Trophoblast cell (in vitro differentiated cells and primary cell): Measurements from ENCODE around the gene IQSEC3.

ENCODE experiments used
- DNase-seq, 2 donors: peaks; one replicate each; pipeline ENCODE4 v3.0.0-alpha.2; 2016
- H2AFZ ChIP-seq: 2 replicates; pipeline ENCODE4 v1.6.1; 2013; ENCODE audit warnings: low read length, moderate library complexity, mild to moderate bottlenecking; ENCODE audit not compliant: insufficient read depth, poor library complexity
- H2AK5ac ChIP-seq: 2 replicates; pipeline ENCODE4 v1.6.1; 2013; ENCODE audit warnings: mild to moderate bottlenecking, low read length
- H2BK120ac ChIP-seq: 2 replicates; pipeline ENCODE4 v1.6.1; 2013; ENCODE audit warnings: low read length, mild to moderate bottlenecking, moderate library complexity; ENCODE audit not compliant: insufficient read depth, poor library complexity
- H2BK12ac ChIP-seq: 2 replicates; pipeline ENCODE4 v1.6.1; 2013; ENCODE audit warnings: mild to moderate bottlenecking, low read length, moderate library complexity
- H2BK5ac ChIP-seq: 2 replicates; pipeline ENCODE4 v1.6.1; 2013; ENCODE audit warnings: low read length, low read depth, moderate library complexity, mild to moderate bottlenecking; ENCODE audit not compliant: poor library complexity
- H3K14ac ChIP-seq: 2 replicates; pipeline ENCODE4 v1.6.1; 2013; ENCODE audit warnings: mild to moderate bottlenecking, low read length
- H3K18ac ChIP-seq: 2 replicates; pipeline ENCODE4 v1.6.1; 2013; ENCODE audit warnings: mild to moderate bottlenecking, low read length
- H3K23ac ChIP-seq: 2 replicates; pipeline ENCODE4 v1.6.1; 2013; ENCODE audit warnings: low read length
- H3K27ac ChIP-seq: 2 replicates; pipeline ENCODE4 v1.5.1; 2013; ENCODE audit warnings: low read depth, mild to moderate bottlenecking, inconsistent platforms, low read length, moderate library complexity
- H3K27me3 ChIP-seq: 2 replicates; pipeline ENCODE4 v1.6.1; 2013; ENCODE audit warnings: inconsistent platforms, mild to moderate bottlenecking, low read length, moderate library complexity; ENCODE audit not compliant: insufficient read depth
- H3K36me3 ChIP-seq, 2 experiments: 1 replicate in 1 of 2; 2 replicates in 1 of 2; pipeline ENCODE4 v1.6.1; 2013; ENCODE audit warnings: low read length in 2 of 2, mild to moderate bottlenecking in 2 of 2, moderate library complexity in 1 of 2; ENCODE audit not compliant: insufficient read depth in 2 of 2, control insufficient read depth in 1 of 2
- H3K4ac ChIP-seq: 2 replicates; pipeline ENCODE4 v1.6.1; 2013; ENCODE audit warnings: low read depth, mild to moderate bottlenecking, low read length, moderate library complexity
- H3K4me1 ChIP-seq, 2 experiments: 1 replicate in 1 of 2; 2 replicates in 1 of 2; pipeline ENCODE4 v1.6.1; 2013; ENCODE audit warnings: low read length in 2 of 2, mild to moderate bottlenecking in 2 of 2, moderate library complexity in 1 of 2; ENCODE audit not compliant: insufficient read depth in 2 of 2, control insufficient read depth in 1 of 2
- H3K4me2 ChIP-seq: 2 replicates; pipeline ENCODE4 v1.6.1; 2013; ENCODE audit warnings: inconsistent platforms, mild to moderate bottlenecking, low read length, moderate library complexity
- H3K4me3 ChIP-seq: 2 replicates; pipeline ENCODE4 v1.5.1; 2013; ENCODE audit warnings: mild to moderate bottlenecking, low read depth, low read length, inconsistent platforms
- H3K79me1 ChIP-seq: one replicate; pipeline ENCODE4 v1.6.1; 2013; ENCODE audit warnings: low read length
- H3K79me2 ChIP-seq: 2 replicates; pipeline ENCODE4 v1.6.1; 2013; ENCODE audit warnings: low read length, mild to moderate bottlenecking; ENCODE audit not compliant: control insufficient read depth, insufficient read depth, poor library complexity
- H3K9ac ChIP-seq: 2 replicates; pipeline ENCODE4 v1.6.1; 2013; ENCODE audit warnings: mild to moderate bottlenecking, low read length
- H3K9me3 ChIP-seq: 2 replicates; pipeline ENCODE4 v1.6.1; 2013; ENCODE audit warnings: low read depth, mild to moderate bottlenecking, control low read depth, inconsistent platforms, low read length; ENCODE audit not compliant: insufficient read depth
- H4K12ac ChIP-seq: 2 replicates; pipeline ENCODE4 v1.6.1; 2013; ENCODE audit warnings: low read depth, mild to moderate bottlenecking, low read length, moderate library complexity
- H4K8ac ChIP-seq: 2 replicates; pipeline ENCODE4 v1.6.1; 2013; ENCODE audit warnings: low read depth, mild to moderate bottlenecking, low read length, moderate library complexity
- H4K91ac ChIP-seq: one replicate; pipeline ENCODE4 v1.6.1; 2013; ENCODE audit warnings: low read depth, mild to moderate bottlenecking, low read length, moderate library complexity
- WGBS: extraction: QIAGEN DNeasy Blood & Tissue Kit; methylation state at CpG from one replicate; pipeline ENCODE4 v1.1.7; 2013; ENCODE audit warnings: missing lambda C conversion rate; ENCODE audit not compliant: insufficient read length, insufficient coverage; ENCODE audit errors: extremely low coverage; 5-methylcytosine and 5-hydroxymethylcytosine counted together

The IQSEC3 gene

DNA sequence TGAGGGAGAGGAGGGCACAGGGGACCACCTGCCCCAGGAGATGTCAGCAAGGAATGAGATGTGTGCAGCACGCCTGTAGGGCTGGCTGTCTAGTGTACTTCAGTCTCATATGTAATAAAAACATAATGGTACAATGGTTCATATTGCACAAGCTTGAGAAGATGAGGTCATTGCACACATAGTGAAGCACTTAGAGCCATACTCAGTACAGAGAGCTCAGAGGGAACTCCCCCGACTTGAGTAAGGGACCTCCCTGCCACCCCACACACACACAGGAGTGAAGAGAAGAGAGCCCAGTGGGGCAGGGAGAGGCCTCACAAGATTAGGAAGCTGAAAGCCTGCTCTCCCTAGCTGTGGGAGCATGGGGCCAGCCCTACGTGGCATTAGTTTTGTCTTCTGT lies 85.9 kb downstream of the IQSEC3 start:
- no peak overlapping the region for H4K12ac ChIP-seq
- peak in 1 of 2 donors; percentile 1 for DNase-seq
- H4K8ac ChIP-seq: no peak overlapping the region
- no CpG with 5 or more reads among the region's 3 CpGs for WGBS
- H3K27ac ChIP-seq: no peak overlapping the region
- H2AFZ ChIP-seq: no peak overlapping the region
- no peak overlapping the region for H2AK5ac ChIP-seq
- H3K4me2 ChIP-seq: no peak overlapping the region
- H3K79me1 ChIP-seq: no peaks in the 10 kb centered on the region
- H2BK5ac ChIP-seq: no peak overlapping the region
- H4K91ac ChIP-seq: no peak overlapping the region
- no peaks in the 10 kb centered on the region for H3K79me2 ChIP-seq
- no peaks in the 10 kb centered on the region for H3K27me3 ChIP-seq
- no peak overlapping the region for H3K23ac ChIP-seq
- no peaks in the 10 kb centered on the region for H3K4me1 ChIP-seq
- no peak overlapping the region for H3K9ac ChIP-seq
- no peak overlapping the region for H2BK12ac ChIP-seq
- H3K36me3 ChIP-seq: no peaks in the 10 kb centered on the region
- no peak overlapping the region for H2BK120ac ChIP-seq
- no peak overlapping the region for H3K18ac ChIP-seq
- H3K4ac ChIP-seq: no peak overlapping the region
- no peaks in the 10 kb centered on the region for H3K9me3 ChIP-seq
- H3K14ac ChIP-seq: no peak overlapping the region
- no peak overlapping the region for H3K4me3 ChIP-seq

DNA sequence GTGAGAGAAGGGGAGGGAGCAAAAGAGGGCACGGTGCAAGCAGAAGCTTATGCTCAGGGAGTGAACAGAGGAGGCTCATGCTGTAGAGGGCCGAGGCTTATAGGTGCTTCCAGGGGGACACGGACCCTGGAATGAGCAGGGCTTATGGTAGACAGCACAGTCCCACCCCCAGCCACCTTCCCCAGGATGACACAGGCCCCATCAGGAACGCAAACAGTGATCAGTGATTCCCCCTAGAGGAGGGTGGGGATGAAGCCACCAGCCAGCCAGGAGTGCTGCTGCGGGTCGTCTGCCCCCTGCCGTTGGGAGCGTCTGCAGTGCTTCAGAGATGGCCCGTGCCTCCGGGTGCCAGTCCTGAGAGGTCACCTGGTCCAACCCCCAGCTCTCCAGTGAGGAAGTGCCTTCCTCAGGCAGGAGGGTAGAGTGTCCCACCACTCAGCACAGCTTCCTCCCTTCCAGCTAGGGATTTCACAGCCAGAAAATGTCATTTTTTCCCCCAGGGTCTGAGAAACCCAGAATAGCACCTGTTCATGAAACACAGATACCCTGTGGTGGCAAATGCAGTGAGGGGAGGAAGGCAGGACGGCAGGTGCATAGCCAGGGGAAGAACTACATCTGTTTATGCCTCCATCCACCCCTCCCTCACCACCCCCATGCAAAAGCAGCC lies 86.6 kb downstream of the IQSEC3 start:
- H2BK120ac ChIP-seq: no peak overlapping the region
- no peak overlapping the region for H2BK12ac ChIP-seq
- H4K8ac ChIP-seq: no peak overlapping the region
- no peaks in the 10 kb centered on the region for H3K36me3 ChIP-seq
- no peak overlapping the region for H4K91ac ChIP-seq
- H4K12ac ChIP-seq: no peak overlapping the region
- no peak overlapping the region for H2BK5ac ChIP-seq
- H3K27ac ChIP-seq: no peak overlapping the region
- no peak overlapping the region for H3K18ac ChIP-seq
- H3K4ac ChIP-seq: no peak overlapping the region
- no peak overlapping the region for H3K23ac ChIP-seq
- H3K9me3 ChIP-seq: no peaks in the 10 kb centered on the region
- H3K79me1 ChIP-seq: no peaks in the 10 kb centered on the region
- H3K79me2 ChIP-seq: no peaks in the 10 kb centered on the region
- H3K14ac ChIP-seq: no peak overlapping the region
- H2AFZ ChIP-seq: no peak overlapping the region
- no peak overlapping the region for H3K4me3 ChIP-seq
- no peaks in the 10 kb centered on the region for H3K27me3 ChIP-seq
- no CpG with 5 or more reads among the region's 11 CpGs for WGBS
- H2AK5ac ChIP-seq: no peak overlapping the region
- no peaks in the 10 kb centered on the region for H3K4me1 ChIP-seq
- no peak overlapping the region for H3K4me2 ChIP-seq
- H3K9ac ChIP-seq: no peak overlapping the region
- DNase-seq: peak; percentile 24 to 50

DNA sequence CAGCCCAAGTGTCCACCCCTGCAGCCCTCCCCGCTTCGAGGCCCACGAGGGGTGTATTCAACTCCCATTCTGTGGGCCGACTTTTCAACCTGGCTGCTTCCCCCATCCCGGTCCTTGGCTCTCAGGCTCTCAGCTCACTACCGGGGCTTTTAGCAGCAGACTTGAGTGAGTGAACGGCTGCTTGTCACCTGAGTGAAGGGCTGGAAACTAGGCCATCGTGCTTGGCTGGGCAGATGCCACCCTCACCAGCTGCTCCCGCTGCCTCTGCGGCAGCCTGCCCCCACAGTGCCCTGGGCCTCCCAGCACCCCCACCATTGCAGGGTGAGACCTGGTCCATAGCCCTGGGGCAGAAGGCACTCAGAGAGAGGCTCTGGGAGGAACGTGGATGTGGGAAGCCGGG lies 87.5 kb downstream of the IQSEC3 start:
- no peak overlapping the region for H2AK5ac ChIP-seq
- WGBS: no CpG with 5 or more reads among the region's 12 CpGs
- no peaks in the 10 kb centered on the region for H3K4me1 ChIP-seq
- no peak overlapping the region for H4K91ac ChIP-seq
- no peak overlapping the region for H2BK12ac ChIP-seq
- H3K9ac ChIP-seq: no peak overlapping the region
- no peak overlapping the region for H3K14ac ChIP-seq
- no peak overlapping the region for H2BK5ac ChIP-seq
- no peak overlapping the region for H2BK120ac ChIP-seq
- H3K27ac ChIP-seq: no peak overlapping the region
- no peak overlapping the region for H3K4me2 ChIP-seq
- no peak overlapping the region for H3K18ac ChIP-seq
- no peak for DNase-seq
- no peak overlapping the region for H4K8ac ChIP-seq
- no peak overlapping the region for H3K23ac ChIP-seq
- no peak overlapping the region for H3K4me3 ChIP-seq
- H3K36me3 ChIP-seq: no peaks in the 10 kb centered on the region
- no peak overlapping the region for H3K4ac ChIP-seq
- no peak overlapping the region for H2AFZ ChIP-seq
- H3K79me1 ChIP-seq: no peaks in the 10 kb centered on the region
- H3K9me3 ChIP-seq: no peaks in the 10 kb centered on the region
- no peak overlapping the region for H4K12ac ChIP-seq
- H3K79me2 ChIP-seq: no peaks in the 10 kb centered on the region
- H3K27me3 ChIP-seq: no peaks in the 10 kb centered on the region

DNA sequence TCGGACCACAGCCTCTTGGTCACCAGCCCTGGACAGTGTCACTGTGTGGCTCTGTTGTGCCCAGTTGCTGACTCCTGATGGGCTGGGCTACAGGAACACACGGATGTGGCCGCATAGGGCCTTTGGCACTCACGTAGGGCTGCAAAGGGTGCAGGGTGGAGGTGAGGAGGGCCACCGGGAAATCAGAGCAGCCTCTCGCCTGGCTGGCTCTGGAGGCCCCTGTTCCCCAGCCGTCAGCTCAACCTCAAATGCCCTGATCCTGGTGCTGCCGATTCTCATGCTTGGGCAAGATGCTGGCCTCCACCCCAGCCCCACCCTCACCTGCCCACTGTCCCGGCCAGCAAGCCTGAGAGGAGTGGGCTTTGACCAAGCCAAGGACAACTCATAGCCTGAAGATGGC lies 88.4 kb downstream of the IQSEC3 start:
- Histone ChIP-seq H3K9ac (no peak overlapping the region), H2BK120ac (no peak overlapping the region), H3K4me3 (no peak overlapping the region), H4K91ac (no peak overlapping the region), H2BK5ac (no peak overlapping the region), H3K14ac (no peak overlapping the region), H2AK5ac (no peak overlapping the region), H4K8ac (no peak overlapping the region), H2AFZ (no peak overlapping the region), H3K4ac (no peak overlapping the region), H3K79me1 (no peaks in the 10 kb centered on the region), H3K4me1 (no peaks in the 10 kb centered on the region), H3K79me2 (no peaks in the 10 kb centered on the region), H3K9me3 (no peaks in the 10 kb centered on the region), H3K27me3 (no peaks in the 10 kb centered on the region), H2BK12ac (no peak overlapping the region), H4K12ac (no peak overlapping the region), H3K18ac (no peak overlapping the region), H3K23ac (no peak overlapping the region), H3K4me2 (no peak overlapping the region), H3K27ac (no peak overlapping the region), H3K36me3 (no peaks in the 10 kb centered on the region)
- no CpG with 5 or more reads among the region's 9 CpGs for WGBS
- no peak for DNase-seq
